GDM1 (cell line): ENCODE data around the gene NDUFAF3.

Experiments
- DNase-seq: peaks from one replicate; lab custom pipeline; 2025; lab: John Stamatoyannopoulos, UW

NDUFAF3 gene

GRCh38 chr3:49054344-49054862 lies 32.5 kb downstream of the NDUFAF3 start:
- DNase-seq = no peak

DNA sequence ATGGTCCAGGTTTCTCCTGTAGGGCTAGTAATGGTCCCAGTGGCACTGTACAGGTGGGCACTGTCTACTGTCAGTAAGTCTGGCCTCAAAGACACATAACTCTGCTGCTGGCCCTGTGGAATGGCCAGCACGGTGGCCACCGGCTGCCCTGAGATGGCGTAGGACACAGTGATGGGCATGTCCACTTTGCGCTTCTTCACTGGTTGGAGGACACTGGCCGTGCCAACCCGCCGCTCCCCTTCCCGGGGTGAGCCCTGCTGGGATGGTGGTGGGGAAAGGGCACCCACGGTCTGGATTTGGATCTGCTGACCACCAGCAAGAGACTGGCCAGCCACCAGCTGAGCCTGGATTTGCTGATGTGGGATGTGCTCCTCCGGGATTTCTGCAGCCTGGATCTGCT lies 35.3 kb downstream of the NDUFAF3 start:
- no peak for DNase-seq

GRCh38 chr3:49058011-49058410 lies 36.1 kb downstream of the NDUFAF3 start:
- DNase-seq = no peak
